ENCODE results near the gene TDRD5.

The TDRD5 gene

DNA sequence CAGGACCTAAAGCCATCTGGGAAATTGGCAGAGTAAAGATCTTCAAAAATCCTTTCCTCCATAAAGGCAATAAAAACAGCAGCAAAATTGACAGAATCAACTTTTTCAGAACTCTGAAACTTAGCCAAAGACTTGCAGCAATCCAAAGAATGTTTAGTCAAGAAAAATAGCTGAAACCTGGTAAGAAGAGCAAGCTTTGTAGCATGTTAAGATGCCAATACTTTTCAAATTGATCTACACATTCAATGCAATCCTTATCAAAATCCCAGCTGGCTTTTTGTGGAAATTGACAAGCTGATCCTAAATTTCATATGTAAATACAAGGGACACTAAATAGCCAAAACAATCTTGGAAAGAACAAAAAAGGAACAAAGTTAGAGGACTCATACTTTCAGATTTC lies 127.6 kb downstream of the TDRD5 start:
- no peak for TF ChIP-seq CSDC2 (CRISPR knock-in tag; IDR thresholded peaks at IDR 0.05)
- TF ChIP-seq RARB (CRISPR knock-in tag; IDR thresholded peaks at IDR 0.05): no peak
- TF ChIP-seq, protein P1, sequence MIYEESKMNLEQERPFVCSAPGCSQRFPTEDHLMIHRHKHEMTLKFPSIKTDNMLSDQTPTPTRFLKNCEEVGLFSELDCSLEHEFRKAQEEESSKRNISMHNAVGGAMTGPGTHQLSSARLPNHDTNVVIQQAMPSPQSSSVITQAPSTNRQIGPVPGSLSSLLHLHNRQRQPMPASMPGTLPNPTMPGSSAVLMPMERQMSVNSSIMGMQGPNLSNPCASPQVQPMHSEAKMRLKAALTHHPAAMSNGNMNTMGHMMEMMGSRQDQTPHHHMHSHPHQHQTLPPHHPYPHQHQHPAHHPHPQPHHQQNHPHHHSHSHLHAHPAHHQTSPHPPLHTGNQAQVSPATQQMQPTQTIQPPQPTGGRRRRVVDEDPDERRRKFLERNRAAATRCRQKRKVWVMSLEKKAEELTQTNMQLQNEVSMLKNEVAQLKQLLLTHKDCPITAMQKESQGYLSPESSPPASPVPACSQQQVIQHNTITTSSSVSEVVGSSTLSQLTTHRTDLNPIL (CRISPR knock-in tag; IDR thresholded peaks at IDR 0.05; ENCODE audit: low read depth): no peak
- no peak for TF ChIP-seq ZNF70 (CRISPR knock-in tag; IDR thresholded peaks at IDR 0.05)
- no peak for TF ChIP-seq ARNTL (CRISPR knock-in tag; IDR thresholded peaks at IDR 0.05; ENCODE audit: borderline replicate concordance, low read depth)
- TF ChIP-seq OSR1 (CRISPR knock-in tag; IDR thresholded peaks at IDR 0.05): no peak
- no peak for TF ChIP-seq ZNF565 (CRISPR knock-in tag; conservative IDR thresholded peaks at IDR 0.05; ENCODE audit: low read depth)
- no peak for ATAC-seq

DNA sequence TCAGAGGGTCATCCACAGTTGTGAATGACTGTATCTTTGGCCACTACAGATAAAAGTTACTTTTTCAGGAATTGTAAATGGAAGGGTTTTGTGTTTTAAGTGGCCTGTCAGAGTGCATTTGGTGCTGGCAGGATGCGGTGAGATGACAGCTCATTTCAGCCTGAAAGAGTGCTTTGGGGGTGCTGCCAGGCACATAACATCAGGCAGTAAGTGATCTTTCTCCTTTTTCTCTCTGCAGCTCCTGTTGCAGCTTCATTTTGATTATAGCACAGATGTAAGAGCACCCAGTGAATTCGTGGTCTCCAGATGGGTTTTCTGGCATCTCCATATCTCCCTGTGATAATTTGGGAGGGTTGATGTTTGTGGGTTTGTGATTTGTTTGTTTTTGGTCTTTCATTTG lies 136.6 kb downstream of the TDRD5 start:
- no peak; the same call in 2 of the 3 replicates for ATAC-seq
- TF ChIP-seq CSDC2 (CRISPR knock-in tag; IDR thresholded peaks at IDR 0.05): no peak
- TF ChIP-seq, protein P2, sequence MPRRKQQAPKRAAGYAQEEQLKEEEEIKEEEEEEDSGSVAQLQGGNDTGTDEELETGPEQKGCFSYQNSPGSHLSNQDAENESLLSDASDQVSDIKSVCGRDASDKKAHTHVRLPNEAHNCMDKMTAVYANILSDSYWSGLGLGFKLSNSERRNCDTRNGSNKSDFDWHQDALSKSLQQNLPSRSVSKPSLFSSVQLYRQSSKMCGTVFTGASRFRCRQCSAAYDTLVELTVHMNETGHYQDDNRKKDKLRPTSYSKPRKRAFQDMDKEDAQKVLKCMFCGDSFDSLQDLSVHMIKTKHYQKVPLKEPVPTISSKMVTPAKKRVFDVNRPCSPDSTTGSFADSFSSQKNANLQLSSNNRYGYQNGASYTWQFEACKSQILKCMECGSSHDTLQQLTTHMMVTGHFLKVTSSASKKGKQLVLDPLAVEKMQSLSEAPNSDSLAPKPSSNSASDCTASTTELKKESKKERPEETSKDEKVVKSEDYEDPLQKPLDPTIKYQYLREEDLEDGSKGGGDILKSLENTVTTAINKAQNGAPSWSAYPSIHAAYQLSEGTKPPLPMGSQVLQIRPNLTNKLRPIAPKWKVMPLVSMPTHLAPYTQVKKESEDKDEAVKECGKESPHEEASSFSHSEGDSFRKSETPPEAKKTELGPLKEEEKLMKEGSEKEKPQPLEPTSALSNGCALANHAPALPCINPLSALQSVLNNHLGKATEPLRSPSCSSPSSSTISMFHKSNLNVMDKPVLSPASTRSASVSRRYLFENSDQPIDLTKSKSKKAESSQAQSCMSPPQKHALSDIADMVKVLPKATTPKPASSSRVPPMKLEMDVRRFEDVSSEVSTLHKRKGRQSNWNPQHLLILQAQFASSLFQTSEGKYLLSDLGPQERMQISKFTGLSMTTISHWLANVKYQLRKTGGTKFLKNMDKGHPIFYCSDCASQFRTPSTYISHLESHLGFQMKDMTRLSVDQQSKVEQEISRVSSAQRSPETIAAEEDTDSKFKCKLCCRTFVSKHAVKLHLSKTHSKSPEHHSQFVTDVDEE (CRISPR knock-in tag; IDR thresholded peaks at IDR 0.05): 0 out of 2 replicates have a peak, but pooled peaks have one; percentile 63
- TF ChIP-seq ZFP3 (CRISPR knock-in tag; IDR thresholded peaks at IDR 0.05): 0 out of 2 replicates have a peak, but pooled peaks have one; percentile 37
- peak; percentile 39 for TF ChIP-seq TCF4 (CRISPR knock-in tag; IDR thresholded peaks at IDR 0.05; ENCODE audit: borderline replicate concordance)
- peak; percentile 85 for TF ChIP-seq ISL1 (CRISPR knock-in tag; IDR thresholded peaks at IDR 0.05)

DNA sequence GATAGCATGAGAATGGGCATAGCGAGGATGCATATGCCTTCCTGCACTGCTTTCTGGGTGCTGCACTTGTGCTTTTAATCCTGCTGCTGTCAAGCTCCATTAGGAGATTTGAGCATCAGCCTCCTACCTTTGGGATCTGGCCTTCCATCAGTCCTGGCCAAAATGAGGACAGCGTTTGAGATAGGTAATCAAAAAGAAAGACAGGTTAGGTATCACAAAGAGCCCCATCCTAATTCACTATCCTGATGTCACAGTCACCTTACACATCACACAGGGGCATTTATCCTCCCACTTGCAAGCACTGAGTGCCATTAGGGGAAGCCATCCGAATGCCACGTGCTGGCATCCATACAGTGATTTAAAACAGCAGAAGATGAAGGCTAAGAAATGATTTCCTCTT lies 138.2 kb downstream of the TDRD5 start:
- ATAC-seq: no peak
- TF ChIP-seq ZNF565 (CRISPR knock-in tag; conservative IDR thresholded peaks at IDR 0.05; ENCODE audit: low read depth) (no peak), ZC3H10 (CRISPR knock-in tag; IDR thresholded peaks at IDR 0.05) (no peak), TCF4 (CRISPR knock-in tag; IDR thresholded peaks at IDR 0.05; ENCODE audit: borderline replicate concordance) (no peak), CSDC2 (CRISPR knock-in tag; IDR thresholded peaks at IDR 0.05) (no peak), ZFP3 (CRISPR knock-in tag; IDR thresholded peaks at IDR 0.05) (no peak), PPARA (CRISPR knock-in tag; IDR thresholded peaks at IDR 0.05; ENCODE audit: borderline replicate concordance) (no peak), GLIS3 (CRISPR knock-in tag; IDR thresholded peaks at IDR 0.05) (no peak), BACH2 (CRISPR knock-in tag; IDR thresholded peaks at IDR 0.05; ENCODE audit: borderline replicate concordance) (no peak), ISL1 (CRISPR knock-in tag; IDR thresholded peaks at IDR 0.05) (no peak), SNAI2 (CRISPR knock-in tag; IDR thresholded peaks at IDR 0.05) (no peak), OSR1 (CRISPR knock-in tag; IDR thresholded peaks at IDR 0.05) (no peak), TOX (CRISPR knock-in tag; IDR thresholded peaks at IDR 0.05; ENCODE audit: borderline replicate concordance) (no peak), ARNTL (CRISPR knock-in tag; IDR thresholded peaks at IDR 0.05; ENCODE audit: borderline replicate concordance, low read depth) (no peak)
- TF ChIP-seq, protein P1 (CRISPR knock-in tag; IDR thresholded peaks at IDR 0.05; ENCODE audit: low read depth): no peak
- TF ChIP-seq, protein P3, sequence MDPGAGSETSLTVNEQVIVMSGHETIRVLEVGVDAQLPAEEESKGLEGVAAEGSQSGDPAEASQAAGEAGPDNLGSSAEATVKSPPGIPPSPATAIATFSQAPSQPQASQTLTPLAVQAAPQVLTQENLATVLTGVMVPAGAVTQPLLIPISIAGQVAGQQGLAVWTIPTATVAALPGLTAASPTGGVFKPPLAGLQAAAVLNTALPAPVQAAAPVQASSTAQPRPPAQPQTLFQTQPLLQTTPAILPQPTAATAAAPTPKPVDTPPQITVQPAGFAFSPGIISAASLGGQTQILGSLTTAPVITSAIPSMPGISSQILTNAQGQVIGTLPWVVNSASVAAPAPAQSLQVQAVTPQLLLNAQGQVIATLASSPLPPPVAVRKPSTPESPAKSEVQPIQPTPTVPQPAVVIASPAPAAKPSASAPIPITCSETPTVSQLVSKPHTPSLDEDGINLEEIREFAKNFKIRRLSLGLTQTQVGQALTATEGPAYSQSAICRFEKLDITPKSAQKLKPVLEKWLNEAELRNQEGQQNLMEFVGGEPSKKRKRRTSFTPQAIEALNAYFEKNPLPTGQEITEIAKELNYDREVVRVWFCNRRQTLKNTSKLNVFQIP (CRISPR knock-in tag; IDR thresholded peaks at IDR 0.05; ENCODE audit: borderline replicate concordance, low read depth): no peak
- TF ChIP-seq, protein P4, sequence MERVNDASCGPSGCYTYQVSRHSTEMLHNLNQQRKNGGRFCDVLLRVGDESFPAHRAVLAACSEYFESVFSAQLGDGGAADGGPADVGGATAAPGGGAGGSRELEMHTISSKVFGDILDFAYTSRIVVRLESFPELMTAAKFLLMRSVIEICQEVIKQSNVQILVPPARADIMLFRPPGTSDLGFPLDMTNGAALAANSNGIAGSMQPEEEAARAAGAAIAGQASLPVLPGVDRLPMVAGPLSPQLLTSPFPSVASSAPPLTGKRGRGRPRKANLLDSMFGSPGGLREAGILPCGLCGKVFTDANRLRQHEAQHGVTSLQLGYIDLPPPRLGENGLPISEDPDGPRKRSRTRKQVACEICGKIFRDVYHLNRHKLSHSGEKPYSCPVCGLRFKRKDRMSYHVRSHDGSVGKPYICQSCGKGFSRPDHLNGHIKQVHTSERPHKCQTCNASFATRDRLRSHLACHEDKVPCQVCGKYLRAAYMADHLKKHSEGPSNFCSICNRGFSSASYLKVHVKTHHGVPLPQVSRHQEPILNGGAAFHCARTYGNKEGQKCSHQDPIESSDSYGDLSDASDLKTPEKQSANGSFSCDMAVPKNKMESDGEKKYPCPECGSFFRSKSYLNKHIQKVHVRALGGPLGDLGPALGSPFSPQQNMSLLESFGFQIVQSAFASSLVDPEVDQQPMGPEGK (CRISPR knock-in tag; IDR thresholded peaks at IDR 0.05; ENCODE audit: borderline replicate concordance): no peak
- TF ChIP-seq, protein P2 (CRISPR knock-in tag; IDR thresholded peaks at IDR 0.05): no peak
- TF ChIP-seq, protein P5, sequence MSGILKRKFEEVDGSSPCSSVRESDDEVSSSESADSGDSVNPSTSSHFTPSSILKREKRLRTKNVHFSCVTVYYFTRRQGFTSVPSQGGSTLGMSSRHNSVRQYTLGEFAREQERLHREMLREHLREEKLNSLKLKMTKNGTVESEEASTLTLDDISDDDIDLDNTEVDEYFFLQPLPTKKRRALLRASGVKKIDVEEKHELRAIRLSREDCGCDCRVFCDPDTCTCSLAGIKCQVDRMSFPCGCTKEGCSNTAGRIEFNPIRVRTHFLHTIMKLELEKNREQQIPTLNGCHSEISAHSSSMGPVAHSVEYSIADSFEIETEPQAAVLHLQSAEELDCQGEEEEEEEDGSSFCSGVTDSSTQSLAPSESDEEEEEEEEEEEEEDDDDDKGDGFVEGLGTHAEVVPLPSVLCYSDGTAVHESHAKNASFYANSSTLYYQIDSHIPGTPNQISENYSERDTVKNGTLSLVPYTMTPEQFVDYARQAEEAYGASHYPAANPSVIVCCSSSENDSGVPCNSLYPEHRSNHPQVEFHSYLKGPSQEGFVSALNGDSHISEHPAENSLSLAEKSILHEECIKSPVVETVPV (CRISPR knock-in tag; IDR thresholded peaks at IDR 0.05): no peak

Data from SK-N-SH treated with all-trans-retinoic acid at 6 μM for 48 hours (cell line).